ENCODE measurements around the gene HAL.

GRCh38 chr12:95993907-95994306, 2.2 kb downstream of the HAL start:
- no peak for TF ChIP-seq CTCF (IDR thresholded peaks at IDR 0.05)
- TF ChIP-seq ZFX (IDR thresholded peaks at IDR 0.05; ENCODE audit: borderline replicate concordance) = no peak
